ENCODE results near the gene PRSS57.

DNA sequence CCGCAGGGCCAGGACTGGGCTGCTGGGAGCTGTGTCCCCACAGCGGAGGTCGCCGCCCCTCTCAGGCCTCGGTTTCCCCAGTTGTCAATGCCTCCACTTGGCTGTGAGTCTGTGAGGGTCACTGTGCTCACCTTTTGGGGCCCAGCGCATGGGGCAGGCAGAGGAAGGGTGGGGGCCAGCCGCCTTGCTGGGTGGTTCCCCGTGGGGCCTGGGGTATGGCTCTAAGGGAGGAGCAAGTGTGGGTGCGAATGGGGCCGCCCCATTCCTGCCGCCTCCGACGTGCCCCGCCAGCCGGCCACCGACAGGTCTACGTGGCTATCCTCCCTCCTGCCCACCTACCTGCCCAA lies 56.4 kb downstream of the PRSS57 start:
- TF ChIP-seq, protein P1, sequence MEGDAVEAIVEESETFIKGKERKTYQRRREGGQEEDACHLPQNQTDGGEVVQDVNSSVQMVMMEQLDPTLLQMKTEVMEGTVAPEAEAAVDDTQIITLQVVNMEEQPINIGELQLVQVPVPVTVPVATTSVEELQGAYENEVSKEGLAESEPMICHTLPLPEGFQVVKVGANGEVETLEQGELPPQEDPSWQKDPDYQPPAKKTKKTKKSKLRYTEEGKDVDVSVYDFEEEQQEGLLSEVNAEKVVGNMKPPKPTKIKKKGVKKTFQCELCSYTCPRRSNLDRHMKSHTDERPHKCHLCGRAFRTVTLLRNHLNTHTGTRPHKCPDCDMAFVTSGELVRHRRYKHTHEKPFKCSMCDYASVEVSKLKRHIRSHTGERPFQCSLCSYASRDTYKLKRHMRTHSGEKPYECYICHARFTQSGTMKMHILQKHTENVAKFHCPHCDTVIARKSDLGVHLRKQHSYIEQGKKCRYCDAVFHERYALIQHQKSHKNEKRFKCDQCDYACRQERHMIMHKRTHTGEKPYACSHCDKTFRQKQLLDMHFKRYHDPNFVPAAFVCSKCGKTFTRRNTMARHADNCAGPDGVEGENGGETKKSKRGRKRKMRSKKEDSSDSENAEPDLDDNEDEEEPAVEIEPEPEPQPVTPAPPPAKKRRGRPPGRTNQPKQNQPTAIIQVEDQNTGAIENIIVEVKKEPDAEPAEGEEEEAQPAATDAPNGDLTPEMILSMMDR (IDR thresholded peaks at IDR 0.05) = no peak
- no peak for TF ChIP-seq POLR2AphosphoS5 (IDR thresholded peaks at IDR 0.05; ENCODE audit: low read depth, low read length)

Measured in Panc1 (cell line).